Ureter (tissue), 1 donor: ENCODE results near the gene PWWP2B. TPM values are rescaled to one million over a fixed set of nuclear protein-coding genes. Genes with fewer than 3 reads are reported as not detected.

Source experiments
- DNase-seq: peaks from one replicate; pipeline ENCODE4 v3.0.0-alpha.2; 2020; ENCODE audit warnings: low spot score
- total RNA-seq: library from RNA; stranded (reverse); gene quantifications from one replicate; pipeline ENCODE4 v1.2.4, GENCODE V29; 2023
- donor health status: DM: yes; HTN: yes; CAD: no.

PWWP2B gene
- total RNA-seq, 1 donor from 2014 or later, result 46.0 TPM

DNA sequence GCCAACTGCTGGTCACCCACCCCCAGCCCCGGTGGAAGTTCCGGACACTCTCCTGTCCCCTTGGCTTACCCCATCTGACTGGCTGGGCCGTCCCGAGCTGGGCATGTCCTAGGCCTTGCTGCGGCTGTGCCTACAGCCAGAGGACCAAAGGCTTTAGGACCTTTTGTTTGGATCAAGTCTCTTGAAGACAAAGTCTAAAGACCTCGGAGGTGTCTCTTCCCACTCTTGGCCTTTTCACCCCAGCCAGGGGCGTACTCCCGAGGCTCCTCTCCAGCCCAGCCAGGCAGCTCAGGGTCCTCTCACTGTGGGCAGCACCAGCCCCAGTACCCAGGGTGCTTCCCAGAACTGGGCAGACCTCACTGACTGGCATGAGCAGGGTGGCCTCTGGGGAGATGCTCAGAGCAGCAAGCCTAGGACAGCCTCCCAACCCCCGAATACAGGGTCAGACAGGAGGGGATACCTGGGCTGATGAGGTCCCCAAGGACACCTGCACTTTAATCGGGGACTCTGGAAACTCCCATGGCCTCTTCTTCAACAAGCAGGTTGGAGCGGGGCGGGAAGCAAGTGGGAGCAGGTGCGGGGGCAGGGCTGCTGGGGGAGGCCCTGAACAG is 2.7 kb upstream of the PWWP2B start:
- no peak for DNase-seq

DNA sequence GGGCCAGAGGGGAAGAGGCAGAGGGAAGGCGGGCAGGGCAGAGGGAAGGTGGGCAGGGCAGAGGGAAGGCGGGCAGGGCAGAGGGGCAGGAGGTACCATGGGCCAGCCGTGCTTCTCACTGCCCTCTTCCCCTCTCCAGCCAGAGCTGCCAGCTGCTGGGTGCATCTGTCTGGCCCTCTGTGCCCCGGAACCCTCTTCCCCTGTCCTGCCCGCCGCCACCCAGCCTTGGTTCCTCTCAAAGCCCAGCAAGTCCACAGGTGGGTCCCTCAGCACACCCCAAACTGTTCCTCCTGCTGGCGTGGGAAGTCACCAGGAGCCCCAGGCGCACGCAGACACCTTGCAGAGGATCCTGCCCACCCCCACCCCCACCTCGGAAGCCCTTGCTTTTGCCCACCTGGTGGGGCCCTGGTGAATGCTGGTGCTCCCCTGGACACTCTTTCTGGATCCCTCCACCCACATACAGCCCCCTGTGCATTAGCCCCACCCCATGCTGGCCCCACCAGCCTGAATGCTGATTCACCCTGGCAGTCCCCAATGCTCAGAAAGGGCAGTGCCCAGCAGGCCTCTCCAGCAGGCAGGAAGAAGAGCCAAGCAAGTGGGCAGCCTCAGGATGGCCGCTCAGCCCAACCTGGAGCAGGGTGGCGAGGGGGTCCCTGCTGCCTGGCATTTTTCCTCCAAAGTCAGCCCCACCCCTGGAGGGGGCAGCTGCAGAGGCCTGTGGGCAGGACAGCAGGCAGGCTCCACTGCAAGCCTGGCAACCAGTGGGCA is 1.9 kb upstream of the PWWP2B start:
- no peak for DNase-seq

DNA sequence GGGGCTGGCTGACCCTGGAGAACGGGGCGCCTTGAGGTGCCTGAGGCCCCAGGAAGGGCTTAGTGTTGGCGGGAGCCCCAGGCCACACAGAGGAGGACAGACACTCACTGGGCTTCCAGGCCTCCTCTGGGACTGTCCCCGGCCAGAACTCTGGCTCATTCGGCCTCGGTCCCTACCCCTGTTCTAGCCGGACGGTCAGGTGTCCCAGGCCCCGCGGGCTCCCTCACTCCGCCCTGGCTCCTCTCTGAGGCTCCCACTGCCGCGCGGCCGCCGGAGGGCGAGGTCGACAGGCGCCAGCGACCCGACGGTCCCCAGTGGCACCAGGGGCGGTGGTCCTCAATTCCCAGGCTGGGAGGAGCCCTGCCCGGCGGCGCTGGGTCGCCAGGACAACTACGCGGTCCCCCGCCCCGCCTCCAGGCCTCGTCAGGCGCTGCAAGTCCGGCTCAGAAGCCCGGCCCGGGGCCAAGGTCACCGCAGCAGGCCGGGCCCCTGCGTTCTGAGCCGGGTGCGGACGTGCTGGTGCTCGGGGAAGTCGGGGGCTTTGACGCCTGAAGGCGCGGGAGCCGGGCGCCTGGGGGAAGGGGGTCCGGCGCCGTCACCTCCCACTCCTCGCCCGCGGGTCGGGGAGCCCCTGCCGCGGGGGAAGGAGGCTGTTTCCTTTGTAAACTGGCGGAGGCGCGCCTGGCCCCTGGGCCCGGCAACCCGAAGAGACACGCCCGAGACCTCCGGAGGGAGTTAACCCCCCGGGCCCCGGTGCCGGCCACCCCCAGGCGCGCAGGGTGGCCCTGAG is 1.1 kb upstream of the PWWP2B start:
- DNase-seq, result no peak

DNA sequence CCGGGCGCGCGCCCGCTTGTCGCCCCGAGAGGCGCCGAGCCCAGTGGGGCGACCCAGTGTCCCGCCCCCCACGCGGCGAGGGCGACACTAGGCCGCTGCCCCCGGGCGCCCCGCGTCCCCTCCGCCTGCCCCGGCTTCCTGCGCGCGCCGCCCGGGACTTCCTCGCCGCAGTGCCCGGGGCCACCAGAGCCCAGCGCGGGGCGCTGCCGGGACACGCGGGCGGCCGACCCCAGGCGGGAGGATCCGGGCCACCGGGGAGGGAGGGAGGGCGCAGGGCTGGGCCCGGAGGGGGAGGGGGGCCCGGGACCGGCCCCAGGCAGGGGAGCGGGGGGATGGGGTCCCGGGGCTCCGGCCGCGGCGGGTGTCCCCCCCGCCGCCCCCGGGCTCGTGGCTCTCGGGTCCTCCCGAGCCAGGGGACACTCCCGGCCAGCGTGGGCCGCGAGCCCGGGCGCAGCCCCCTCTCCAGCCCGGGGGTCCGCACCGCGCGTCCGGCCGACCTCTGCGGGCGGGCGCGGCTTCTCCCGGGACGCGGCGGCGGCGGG is 435 bp upstream of the PWWP2B start:
- DNase-seq, result no peak

DNA sequence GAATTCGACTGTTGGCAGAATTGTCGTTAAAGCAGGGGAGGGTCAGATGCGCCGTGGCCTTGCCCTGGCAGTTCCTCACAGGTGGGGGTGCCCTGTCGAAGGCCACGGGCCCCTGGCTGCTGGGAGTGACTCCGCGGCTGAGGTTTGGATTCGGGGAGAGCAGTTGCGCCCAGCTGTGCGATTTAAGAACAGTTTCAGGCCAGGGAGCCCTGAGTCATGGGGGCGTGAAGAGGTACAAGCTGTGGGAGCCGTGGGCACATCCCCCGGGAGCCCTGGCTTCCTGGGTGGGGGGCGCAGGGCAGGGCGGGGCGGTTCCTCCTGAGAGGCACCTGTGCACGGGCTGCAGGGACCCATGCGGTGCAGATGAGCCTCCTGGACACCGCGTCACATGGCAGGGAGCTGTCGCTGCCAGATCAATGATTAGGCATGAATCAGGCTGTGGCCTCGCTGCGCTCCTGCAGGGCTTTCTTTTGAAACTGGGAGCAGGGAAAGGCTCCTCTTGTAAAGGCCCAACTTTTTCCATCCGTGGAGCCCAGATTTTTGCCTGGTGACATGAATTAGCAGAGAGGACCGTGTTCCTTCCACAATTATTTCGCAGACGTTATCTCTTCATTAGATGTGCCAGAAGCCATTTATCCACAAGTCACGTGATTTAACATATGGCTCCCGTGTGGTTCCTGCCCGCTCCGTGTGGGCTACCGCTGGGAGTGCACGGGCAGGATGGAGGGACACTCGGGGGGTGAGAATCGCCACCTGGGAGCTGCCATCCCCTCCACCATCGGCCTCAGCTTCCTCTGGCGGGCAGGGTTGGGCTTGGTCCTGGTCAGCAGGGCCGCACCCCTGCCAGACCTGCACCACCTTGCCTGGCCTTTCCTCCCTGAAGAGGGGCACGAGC is 918 bp downstream of the PWWP2B start:
- DNase-seq, result no peak

DNA sequence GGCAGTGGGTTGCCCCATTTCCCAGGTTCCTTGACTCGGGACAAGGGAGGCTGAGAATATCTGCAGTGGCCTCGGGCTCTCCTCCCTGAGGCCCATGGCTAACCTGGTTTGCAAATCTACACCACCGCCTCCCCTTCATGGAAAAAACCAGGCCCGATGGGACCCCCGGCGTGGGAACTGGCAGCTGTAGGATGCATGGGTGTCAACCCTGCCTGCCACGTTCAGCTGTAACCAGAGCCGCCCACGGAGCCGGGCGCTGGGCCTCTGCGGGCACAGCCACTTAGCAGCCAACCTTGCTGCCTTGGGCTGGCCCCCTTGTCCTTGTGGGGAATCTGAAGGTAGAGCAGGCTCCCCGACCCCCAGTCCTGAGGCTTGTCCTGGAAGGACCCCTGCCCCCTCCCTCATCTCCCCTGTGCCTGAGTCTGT is 1.6 kb downstream of the PWWP2B start:
- DNase-seq, result no peak

DNA sequence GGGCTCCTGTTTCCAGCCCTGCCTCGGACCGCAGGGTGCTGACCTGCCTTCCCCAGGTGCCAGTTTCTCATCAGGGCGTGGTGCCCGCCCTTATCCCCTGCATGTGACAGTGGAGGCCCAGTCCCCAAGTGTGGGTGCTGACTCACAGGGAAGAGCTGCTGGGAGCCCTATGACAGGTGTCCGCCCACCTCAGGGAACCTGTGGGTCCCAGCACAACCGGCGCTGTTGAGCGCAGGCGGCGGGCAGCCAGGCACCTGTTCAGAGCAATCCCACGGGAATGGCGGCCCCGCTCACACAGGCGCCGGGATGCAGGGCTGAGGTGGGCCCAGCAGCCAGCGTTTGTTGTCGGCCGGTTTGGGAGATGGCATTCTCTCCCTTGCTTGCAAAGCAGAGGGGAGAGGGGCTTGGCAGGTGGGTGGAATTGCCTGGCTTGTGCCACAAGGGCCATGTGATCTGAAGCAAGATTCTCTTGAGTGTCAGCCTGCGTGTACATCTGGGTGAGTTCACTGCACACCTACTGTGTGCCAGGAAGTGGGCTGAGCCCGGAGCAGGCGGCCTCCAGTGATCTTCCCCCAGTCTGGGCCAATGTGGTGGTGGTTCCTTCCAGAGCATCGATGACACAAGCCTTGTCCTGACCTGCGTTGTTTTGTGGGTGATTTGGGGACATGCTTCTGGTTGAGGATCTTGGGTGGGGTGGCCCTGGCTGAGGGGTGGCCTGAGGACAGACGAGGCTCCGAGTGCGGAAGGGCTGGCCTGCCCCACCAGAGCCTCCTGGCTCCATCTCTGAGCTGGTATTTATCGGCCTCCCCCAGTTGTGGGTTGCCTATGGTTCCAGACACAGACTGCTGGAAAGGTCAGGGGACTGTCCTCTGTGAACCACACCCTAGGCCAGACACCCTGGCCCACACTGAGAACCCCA is 2.4 kb downstream of the PWWP2B start:
- DNase-seq, result no peak

DNA sequence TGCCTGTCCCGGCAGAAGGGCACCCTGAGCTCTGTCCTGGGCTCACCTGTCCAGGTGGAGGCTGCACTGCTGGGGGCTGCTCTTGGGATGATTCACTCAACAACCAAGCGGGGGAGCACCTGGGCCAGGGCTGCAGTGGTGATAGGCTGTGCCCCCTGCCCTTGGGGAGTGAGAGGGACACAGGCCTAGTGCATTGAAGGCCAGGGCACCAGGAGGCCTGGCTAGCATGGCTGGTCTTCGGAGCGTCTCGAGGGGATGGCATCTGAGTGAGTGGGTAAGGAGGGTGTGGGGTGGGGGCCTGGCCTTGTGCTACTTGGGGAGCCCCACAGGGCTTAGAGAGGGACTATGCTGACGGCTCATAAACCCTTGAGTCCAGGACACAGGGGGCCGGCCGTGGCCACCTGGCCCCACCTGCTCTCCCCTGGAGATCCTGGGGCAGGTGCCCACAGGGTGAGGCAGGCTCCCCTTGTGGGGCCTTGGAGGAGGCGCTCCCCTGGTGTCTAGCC is 3.1 kb downstream of the PWWP2B start:
- DNase-seq, result no peak

DNA sequence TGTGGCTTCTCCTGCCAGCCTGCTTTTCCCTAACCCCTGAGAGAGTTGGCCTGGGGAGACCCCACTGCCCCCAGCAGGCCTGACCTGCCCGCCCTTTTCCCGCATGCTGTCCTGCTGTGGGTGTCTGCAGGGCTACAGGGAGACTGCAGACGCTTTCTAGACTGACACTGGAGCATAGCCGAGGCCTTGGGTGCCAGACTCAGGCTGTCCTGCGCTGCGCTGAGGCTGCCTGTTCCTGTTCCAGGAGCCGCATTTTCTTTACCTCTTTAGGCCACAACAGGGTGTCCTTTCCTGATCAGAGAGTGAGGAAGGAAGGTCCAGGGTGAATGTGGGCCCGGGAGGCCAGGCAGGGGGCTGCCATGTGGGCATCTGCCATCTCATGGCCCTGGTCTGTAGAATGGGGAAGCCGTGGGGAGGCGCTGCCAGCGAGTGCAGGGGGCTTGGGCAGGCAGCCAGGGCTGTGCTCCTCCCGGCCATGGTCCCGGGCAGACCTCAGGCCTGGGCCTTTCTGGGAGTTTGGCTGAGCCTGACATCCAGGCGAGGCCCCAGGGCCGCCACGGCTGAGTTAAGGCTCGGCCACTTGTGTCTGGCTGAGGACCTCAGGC is 3.6 kb downstream of the PWWP2B start:
- DNase-seq, result no peak

DNA sequence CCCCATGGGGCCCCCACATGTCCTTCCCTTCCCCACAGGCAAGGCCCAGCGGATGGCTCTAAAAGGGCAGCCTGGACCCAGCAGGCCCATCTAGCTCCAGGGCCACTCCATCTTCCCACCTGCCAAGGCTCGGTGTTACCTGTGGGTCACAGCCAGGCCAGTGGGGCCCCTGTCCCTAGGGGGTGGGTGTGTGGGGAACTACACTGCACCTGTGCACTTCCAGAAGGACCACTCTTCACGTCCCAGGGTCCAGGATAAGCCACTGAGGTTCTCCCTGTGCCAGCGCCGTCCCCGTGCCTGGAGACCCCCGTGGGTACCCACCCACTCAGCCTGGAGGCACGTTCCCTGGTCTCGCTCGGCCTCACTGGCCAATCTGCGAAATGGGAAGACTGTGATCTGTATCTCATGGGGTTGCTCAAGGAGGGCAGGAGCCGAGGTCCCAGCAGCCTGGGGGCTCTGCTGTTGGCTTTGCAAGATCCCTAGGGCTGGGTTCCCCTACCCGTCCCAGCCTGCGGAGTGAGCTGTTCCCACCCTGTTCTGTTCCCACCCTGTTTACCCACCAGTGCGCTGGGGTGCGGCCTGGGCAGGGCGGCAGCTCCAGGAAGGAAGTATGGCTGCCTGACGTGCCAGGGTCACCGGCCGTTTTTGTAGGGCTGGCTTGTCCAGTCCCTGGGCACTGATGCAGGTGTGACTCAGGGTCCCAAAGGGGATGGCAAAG is 4.6 kb downstream of the PWWP2B start:
- DNase-seq, result peak; percentile 83

DNA sequence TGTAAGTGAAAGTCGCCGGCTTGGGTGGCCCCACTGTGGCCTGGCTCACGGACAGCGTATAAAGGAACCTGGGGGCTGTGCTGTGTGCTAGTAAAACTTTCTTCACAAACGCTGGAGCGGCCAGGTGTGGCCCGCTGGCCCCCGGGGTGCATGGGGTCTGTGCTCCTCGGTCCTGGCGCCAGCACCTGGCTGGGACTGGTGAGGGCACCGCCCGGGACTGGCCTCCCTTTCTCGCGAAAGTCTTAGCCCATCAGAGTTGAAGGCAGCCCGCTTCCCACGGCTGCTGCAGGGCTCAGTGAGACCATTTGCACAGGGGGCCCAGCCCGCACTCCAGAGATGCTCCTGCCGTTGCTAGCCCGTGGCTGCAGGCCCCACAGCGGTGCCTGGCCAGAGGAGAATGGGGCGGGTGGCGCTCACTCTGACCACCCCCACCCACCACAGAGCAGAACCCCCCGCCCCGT is 5.8 kb downstream of the PWWP2B start:
- no peak for DNase-seq

DNA sequence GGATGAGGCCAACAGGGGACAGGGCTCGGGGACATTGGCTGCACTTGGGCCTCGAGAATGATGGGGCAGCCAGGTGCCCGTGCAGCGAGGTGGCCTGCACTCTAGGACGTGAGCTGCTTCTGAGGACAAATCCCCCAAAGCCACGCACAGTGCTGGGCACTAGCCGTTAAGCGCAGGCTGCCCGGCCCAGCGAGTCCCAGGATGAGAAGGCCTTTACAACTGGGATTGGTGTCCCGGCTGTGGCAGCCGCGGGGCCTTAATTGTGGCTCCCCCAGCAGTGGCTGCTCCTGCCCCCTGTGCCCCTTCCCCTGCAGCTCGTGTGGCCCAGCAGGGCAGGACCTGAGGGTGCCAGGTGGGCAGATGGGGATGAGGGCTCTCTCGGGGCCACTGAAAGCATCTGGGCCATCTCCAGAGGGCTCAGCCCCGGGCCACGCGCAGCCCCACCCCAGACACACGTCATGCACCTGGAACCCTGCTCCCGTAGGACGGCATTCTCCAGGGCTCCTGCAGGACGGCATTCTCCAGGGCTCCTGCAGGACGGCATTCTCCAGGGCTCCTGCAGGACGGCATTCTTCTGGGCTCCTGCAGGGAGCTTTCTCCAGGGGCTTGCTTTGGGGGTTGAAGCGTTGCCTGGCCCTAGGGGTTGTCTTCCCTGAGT is 6.6 kb downstream of the PWWP2B start:
- DNase-seq, result no peak

DNA sequence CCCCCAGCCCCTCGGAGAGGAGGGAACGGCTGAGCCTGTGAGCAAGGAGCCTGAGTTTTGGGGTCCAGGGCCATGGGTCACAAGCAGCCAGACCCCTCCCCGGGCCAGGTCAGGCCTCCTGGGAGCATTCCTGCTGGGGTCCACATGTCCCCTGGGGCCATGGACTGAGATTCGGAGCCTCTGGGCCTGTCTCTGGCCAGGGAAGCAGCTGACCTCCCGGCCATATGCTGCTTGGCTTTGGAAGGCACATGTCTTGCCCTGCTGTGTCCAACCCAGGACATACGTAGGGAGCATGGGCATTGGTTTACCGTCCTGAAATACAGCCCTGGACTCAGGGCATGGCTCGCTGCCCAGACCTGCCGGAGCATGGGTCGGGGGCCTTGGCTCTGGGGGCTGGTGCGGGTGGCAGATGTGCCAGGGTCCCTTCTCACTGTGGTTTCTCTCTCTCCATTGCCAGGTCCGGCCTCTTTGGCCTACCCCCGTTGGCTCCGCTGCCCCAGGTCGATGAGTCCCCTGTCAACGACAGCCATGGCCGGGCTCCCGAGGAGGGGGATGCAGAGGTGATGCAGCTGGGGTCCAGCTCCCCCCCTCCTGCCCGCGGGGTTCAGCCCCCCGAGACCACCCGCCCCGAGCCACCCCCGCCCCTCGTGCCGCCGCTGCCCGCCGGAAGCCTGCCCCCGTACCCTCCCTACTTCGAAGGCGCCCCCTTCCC is 7.3 kb downstream of the PWWP2B start:
- DNase-seq, result no peak

DNA sequence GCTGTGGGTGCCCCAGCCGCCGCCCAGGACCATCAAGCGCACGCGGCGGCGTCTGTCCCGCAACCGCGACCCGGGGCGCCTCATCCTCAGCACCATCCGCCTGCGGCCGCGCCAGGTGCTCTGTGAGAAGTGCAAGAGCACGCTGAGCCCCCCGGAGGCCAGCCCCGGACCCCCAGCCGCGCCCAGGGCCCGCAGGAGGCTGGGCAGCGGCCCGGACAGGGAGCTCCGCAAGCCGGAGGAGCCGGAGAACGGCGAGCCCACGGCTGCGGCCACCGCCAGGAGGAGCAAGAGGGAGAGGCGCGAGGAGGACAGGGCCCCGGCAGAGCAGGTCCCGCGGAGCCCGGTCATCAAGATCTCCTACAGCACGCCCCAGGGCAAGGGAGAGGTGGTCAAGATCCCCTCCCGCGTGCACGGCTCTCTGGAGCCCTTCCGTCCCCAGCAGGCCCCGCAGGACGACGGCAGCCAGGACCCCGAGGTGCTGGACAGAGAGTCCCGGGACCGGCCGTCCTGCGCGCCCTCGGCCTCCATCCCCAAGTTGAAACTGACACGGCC is 8.0 kb downstream of the PWWP2B start:
- DNase-seq, result no peak

DNA sequence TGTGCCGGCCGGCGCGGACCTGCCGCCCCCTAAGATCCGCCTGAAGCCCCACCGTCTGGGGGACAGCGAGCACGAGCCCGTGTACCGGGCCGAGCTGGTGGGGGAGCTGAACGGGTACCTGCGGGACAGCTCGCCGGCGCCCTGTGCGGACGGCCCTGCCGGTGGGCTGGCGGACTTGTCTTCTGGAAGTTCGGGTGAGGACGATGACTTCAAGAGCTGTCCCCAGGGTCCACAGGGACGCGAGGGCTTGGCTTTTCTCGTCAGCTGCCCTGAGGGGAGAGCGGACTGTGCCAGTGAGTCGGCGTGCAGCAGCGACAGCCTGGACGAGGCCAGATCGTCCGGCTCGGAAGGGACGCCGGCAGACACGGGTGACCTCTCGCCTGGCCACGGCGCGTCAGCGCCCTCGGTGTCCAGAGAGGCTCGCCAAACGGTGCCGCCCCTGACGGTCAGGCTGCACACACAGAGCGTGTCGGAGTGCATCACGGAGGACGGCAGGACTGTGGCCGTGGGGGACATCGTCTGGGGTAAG is 8.5 kb downstream of the PWWP2B start:
- no peak for DNase-seq

DNA sequence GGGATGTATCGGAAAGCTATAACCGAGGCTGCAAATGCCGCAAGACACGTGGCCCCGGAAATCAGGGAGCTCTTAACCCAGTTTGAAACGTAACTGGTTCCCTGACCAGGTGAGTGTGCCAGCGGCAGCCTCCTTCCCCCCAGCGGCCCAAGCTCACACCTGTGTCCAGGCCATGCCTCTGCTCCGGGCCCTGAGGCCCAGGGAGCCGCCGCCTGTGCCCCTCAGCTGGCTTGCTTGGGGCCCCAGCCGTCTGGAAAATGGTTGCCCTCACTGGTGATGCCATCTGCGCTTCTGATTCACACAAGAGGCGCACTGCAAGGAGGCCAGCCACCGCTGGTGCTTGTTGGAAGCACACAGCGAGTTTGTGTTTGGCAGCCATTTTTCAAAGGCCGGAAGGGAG is 9.2 kb downstream of the PWWP2B start:
- no peak for DNase-seq

DNA sequence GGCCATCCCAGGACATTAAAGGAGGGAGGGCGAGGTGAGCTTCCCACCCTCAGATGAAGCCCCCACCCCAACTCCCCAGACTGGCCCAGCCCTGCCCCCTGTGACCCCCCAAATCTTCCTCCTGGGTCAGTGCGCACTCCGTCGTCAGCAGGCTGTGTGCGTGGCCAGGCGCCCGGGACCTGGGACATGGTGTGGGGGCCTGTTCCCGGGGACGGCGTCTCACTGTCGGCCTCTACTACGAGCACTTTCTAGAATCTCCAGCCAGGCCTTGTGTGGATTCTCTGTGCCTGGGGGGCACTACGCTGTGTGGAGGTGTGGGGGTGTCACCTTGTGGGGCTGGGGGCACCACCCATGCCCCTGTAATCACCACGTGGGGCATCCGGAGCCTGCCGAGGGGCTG is 9.8 kb downstream of the PWWP2B start:
- DNase-seq, result no peak
